GM19468 (cell line): ENCODE results near the gene TEX22.
A peak's percentile ranks its signal among the peaks of the same experiment; 100 is the strongest.
"Not testable (repeated sequence)": the region's sequence is repeated elsewhere in the genome, so short reads cannot be mapped to it uniquely, and the experiment has no call there.

Experiments
- ATAC-seq: cut with Tn5 transposase; IDR thresholded peaks from one replicate; pipeline ENCODE4 v1.9.1; 2021; ENCODE audit warnings: mild to moderate bottlenecking, moderate library complexity, moderate number of reproducible peaks; ENCODE audit not compliant: unreplicated experiment; ENCODE audit errors: extremely low read depth

Gene TEX22, protein sequence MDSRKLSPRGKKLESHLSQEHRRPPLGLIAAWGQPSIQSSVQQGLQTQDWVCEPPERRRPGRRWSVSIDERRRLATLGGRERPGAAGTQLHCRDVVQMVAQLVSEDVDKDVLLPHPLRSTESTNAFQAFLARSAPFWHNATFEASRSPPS

DNA sequence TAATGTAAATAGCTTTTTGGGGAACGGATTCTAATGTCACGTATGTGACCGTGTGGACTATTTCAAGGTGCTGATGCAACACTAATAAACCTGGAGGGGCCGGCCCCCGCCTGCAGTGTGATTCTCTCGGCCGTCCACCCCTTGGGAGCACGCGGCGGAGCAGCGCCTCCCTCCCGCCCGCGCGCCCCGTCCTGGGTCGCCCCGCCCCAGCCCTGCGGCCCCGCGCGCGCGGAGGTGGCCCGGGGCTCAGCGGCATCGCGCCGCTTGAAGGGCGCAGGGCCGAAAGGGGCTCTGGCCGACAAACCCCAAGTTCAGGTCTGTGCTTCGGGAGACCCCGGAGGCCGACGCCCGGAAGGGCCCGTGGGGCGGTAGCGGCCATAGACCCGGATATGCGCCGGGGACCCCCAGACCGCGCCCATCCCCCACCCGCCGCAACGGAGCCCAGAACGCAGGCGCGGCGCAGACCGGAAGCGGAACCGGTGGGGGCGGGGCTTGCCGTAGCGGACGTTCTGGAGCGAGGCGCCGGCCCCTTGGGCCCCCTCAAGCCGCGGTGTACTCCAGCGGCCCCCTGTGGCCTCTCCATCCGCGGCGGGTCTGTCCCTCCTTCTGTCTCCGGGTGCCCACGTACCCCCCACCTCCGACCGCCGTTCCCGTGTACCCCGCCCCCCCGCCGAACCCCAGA lies at the start of gene TEX22:
Gene TEX22 (plus strand): TSS at position 495 of the 682 bp plus-strand sequence. CDS start 803 bp downstream, outside the sequence.
- ATAC-seq, result peak; percentile 22

DNA sequence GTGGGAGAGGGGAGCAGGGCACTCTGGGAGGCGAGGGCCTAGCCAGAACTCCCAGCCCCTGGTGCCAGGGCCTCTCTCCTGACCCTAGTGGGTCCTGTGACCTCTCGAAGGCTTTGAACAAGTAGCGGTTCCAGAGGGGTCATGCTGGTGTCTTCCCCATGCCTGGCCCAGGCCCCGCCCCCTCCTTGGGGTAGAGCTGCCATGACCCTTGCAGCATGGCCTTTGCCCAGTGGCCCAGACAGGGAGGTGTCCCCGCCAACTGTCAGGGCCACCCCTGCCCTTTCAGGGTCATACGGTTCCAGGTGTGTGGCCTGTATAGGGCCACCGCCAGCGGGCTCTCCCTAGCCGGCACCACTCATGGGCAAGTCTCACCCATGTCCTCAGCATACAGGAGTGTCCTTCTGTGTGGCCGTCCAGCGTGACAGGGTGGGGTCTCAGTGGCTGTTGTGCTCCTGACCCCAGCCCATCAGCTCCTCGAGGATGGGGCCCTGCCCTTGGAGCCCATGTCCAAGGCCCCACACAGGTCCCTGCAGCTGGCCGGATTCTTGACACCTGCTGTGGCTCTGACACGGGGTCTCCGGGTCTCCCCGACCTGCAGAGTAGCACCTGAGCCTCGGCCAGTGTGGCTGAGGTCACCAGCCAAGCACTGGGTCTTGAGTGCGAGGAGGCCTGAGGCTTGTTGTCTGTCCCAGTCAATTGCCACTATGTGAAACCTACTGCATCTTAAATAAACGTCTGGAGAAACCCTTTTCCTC lies 49.2 kb upstream of the TEX22 start:
- ATAC-seq, result no peak

DNA sequence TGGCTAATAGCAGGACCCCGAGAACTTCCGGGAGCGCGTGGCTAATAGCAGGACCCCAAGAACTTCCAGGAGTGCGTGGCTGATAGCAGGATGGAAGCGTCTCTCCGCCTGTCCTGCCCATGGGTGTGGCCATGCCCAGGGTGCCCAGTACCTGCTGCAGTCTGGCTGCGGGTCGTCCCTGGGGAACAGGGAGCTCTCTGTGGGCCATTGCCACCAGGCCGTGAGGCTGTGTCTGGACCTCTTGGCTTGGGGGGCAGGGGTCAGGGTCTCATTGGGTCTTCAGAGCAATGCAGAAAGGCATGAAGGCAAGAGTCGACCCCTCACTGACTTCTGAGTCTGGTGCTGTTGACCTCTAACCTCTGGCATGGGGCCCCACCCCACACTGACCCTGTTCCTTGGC lies 48.3 kb upstream of the TEX22 start:
- ATAC-seq, result no peak

DNA sequence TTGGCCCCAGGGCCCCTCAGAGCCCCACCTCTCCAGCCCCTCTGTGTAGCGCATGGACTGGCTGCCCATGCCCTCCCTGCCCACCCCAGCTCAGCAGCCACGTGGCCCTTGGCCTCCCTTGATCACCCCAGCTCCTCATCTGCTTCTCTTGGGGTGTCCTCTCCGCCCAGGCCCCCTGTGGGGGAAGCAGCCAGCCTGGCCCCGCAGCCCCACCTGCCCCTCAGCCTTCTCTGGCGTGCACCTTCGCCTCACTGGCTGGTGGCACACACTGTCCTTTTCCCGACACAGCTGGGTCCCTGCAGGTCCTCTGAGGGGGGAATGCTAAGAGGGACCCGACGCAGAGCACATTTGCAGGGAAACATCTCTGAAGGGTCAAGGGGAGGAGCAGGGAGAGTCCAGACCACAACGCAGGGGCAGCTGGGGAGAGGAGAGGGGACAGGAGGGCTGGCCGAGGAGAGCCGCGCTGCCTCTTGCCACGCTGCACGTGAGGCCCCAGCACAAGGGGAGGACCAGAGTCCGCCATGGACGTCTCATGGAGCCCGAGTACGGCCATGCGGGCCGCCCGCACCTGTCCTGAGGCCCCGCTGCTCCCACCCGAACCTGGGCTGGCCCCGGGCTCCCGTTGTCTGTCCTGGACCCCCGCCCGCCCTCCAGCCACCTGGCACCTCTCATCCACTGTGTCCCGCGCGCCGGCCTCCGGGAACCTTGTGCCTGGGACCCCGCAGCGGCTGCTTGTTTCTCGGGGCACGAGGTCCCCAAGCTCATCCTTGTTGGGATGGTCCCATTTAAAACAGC lies 47.7 kb upstream of the TEX22 start:
- no peak for ATAC-seq

DNA sequence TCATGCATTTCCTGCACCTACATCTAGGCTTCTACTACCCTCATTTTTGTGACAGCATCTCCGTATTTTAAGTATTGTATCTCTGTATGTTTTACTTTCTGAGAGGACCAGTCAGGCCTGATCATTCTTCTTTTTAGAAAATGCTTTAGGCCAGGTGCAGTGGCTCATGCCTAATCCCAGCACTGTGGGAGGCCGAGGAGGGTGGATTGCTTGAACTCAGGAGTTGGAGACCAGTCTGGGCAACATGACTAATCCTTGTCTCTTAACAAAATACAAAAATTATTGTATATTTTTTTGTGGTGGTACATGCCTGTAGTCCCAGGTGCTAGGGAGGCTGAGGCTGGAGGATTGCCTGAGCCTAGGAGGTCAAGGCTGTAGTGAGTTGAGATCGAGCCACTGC lies 46.9 kb upstream of the TEX22 start:
- ATAC-seq, result no peak

DNA sequence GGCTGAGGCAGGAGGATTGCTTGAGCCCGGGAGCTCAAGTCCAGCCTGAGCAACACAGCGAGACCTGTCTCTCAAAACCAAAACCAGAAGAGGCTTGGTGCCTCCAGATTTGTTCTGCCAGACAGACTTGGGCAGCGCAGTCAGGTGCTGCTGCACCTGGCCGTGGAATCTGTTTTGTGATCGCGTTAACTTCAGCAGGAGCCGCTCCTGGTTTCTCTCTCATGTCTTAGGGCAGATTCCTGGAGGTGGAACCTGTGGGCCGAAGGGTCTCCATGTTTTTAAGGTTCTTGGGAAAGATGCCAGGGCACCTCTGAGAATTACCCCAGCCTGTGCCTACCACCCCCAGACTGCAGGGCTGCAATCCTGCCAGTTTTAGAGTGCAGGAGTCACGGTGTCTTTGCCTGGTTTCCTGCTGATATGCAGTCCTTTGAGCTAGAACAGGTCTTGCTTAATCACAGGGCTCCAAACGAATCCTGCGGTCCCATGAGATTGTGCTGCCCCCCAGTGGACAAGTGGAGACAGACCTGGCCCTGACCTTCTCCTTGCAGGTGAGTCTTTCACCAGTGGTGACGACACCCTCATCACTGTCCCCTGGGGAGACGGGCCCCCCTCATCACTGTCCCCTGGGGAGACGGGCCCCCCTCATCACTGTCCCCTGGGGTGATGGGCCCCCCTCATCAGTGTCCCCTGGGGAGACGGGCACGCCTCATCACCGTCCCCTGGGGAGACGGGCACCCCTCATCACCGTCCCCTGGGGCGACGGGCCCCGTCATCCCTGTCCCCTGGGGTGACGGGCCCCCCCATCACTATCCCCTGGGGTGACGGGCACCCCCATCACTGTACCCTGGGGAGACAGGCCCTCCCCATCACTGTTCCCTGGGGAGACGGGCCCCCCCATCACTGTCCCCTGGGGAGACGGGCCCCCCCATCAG lies 46.2 kb upstream of the TEX22 start:
- no peak for ATAC-seq

DNA sequence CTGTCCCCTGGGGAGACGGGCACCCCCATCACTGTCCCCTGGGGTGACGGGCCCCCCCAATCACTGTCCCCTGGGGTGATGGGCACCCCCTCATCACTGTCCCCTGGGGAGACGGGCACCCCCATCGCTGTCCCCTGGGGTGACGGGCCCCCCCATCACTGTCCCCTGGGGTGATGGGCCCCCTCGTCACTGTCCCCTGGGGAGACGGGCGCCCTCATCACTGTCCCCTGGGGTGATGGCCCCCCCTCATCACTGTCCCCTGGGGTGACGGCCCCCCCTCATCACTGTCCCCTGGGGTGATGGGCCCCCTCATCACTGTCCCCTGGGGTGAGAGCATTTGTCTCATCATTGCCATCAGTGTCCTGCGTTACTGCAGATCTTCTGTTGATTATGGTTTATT lies 45.2 kb upstream of the TEX22 start:
- ATAC-seq, result no peak

DNA sequence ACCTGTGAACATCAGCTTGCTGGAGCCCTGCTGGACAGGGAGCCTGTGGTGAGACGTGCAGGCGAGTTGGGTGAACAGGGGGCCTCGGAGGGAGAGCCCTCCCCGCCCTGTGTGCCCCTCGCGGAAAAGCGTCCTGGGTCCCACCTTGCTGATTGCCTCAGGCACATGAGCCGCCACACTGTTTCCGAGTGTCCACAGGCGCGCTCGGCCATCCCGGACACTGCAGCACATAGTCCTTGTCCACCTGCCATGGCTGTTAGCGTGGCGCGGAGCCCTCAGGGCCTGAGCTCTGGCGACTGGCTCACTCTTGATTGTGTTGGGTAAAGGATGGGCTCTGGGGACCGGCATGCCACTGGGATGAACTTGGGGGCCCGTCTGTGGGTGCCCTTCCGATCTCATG lies 43.8 kb upstream of the TEX22 start:
- ATAC-seq, result no peak

DNA sequence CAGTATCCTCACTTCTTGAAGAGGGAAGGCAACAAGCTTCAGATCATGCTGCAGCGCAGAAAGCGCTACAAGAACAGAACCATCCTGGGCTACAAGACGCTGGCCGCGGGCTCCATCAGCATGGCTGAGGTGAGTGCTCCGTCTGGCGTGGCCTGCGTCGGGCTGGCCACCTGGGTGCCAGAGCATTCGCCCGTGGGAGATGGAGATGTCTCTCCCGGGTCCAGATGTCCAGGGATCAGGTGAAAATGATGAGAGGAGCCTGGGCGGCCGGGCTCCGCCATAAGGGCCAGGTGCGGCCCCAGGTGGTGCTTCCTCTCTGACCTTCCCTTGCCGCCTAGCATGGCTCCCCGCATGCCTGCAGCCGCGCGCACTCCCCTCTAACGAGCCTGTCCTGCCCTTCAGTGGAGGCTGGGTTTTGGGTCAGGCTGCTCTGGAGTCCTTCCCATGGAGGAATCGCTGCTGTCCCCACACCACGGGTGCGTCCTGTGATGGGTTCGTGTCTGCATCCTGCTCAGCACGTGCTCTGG lies 43.2 kb upstream of the TEX22 start:
- ATAC-seq, result no peak

DNA sequence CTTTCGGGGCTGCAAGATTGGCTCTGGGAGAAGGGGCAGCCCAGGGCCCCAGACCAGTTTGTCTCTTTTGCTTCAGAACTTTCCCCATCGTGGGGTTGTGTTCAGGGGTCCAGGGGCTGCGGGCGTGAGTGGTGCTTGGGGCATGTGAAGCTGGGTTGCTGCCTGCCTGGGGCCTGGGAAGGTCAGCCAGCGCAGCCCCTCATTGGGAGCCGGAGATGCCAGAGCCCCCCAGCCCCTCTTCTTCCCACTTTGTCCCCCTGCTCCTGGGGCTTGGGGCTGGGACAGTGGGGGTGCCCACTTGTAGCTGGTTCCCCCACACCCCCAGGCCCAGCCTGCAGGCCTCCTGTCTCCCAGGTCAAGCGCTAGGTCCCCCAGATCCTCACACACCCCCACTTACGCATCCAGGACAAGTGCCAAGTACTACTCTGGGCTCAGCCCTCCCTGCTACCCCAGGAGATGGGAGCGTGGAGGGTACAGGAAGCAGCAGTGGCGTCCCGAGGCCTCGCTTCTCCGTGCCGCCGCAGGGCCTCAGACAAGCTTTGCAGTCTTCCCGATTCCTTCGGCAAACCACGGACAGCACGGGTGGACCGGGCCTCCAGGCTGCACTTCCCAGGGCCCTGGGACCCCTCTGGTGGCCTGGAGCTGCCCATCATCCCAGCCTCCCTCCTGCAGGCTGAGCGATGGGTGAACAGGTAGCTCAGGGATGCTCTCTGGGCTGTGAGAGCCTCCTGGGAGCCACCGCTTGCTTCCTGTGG lies 42.3 kb upstream of the TEX22 start:
- ATAC-seq, result no peak

DNA sequence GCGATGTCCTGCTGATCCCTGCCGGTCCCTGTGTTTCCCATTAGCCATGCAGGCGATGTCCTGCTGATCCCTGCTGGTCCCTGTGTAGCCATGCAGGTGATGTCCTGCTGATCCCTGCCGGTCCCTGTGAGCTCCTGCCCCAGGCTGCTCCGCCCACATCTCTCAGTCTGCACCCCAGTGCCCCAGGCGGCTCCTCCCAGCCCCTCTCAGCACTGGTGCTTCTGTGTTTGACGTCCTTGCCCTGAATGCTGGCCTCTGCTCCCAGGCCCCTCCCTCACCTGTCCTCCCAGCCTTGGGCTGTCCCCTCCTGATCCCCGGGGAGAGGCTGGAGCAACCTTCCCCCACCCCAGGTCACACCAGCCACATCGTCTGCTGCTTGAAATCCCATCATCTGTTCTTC lies 41.4 kb upstream of the TEX22 start:
- ATAC-seq, result no peak

DNA sequence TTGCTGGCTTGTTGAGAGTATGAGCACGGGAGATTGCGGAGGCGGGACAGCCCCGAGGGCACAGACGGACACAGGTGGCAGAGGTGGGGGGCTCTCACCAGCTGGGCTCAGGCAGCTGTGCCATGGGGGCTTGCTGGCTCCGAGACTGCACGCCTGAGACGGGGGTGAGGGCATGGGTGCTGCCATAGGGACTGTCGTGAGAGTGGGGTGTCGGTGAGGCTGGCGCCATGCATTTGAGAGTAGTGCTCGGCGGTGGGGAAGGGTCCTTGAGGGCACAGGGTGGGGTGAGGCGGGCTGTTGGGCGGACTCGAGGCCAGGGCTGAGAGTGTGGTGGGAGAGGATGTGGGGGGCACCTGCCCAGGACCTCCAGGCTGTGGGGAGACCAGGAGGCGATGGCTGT lies 40.7 kb upstream of the TEX22 start:
- no peak for ATAC-seq

DNA sequence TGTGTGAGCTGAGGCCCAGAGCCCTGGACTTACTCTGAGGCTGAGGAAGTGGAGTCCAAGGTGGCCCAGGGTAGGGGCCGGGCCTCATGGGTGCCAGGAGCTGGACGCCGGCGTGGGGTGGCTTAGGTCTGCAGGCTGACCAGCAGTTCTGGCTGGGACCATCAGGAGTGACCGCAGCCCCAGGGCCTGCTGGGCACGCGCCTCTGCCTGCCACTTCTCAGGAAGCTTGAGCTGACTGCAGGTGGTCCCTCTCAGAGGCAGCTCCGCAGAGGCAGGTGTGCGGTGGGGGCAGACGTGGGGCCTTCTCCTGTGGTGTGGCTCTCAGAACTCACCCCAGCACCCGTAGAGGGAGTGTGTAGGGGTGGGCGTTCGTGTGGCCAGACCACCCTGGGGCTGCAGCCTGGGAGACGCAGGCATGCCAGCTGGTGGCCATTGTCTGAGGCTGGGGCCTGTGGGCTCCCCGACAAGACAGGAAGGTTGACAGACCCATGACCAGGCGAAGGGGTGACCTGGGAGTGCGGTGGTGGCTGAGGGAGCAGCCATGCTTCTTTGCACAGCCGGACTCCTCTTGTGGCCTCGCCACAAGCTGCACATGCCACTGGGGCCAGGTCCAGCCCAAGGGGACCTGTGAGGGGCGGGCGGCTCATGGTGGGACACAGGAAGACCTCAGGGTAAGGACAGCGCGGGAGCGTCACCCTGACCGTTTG lies 40.0 kb upstream of the TEX22 start:
- ATAC-seq, result no peak

DNA sequence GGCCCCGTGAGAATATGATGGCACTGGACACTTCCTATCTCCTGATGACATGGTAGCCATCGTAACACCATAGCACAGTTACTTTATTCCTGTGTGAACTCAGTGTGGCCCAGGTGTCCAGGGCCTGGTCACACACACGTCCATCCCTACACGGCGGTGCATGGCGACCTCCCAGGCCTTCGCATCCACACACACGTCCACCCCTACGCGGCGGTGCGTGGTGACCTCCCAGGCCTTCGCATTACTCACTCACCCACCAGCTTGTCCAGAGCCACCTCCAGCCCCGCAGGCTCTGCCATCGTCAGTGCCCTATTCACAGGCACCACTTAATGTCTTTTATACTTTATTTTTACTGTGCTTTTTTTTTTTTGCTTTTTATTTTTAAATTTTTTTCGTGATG lies 39.4 kb upstream of the TEX22 start:
- ATAC-seq, result no peak

DNA sequence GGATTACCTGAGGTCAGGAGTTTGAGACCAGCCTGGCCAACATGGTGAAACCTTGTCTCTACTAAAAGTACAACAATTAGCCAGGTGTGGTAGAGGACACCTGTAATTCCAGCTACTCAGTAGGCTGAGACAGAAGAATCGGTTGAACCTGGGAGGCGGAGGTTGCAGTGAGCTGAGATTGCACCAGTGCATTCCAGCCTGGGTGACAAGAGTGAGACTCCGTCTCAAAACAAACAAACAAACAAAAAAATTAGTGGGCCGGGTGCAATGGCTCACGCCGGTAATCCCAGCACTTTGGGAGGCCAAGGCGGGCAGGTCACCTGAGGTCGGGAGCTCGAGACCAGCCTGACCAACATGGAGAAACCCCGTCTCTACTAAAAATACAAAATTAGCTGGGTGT lies 36.9 kb upstream of the TEX22 start:
- not testable (repeated sequence) for ATAC-seq

DNA sequence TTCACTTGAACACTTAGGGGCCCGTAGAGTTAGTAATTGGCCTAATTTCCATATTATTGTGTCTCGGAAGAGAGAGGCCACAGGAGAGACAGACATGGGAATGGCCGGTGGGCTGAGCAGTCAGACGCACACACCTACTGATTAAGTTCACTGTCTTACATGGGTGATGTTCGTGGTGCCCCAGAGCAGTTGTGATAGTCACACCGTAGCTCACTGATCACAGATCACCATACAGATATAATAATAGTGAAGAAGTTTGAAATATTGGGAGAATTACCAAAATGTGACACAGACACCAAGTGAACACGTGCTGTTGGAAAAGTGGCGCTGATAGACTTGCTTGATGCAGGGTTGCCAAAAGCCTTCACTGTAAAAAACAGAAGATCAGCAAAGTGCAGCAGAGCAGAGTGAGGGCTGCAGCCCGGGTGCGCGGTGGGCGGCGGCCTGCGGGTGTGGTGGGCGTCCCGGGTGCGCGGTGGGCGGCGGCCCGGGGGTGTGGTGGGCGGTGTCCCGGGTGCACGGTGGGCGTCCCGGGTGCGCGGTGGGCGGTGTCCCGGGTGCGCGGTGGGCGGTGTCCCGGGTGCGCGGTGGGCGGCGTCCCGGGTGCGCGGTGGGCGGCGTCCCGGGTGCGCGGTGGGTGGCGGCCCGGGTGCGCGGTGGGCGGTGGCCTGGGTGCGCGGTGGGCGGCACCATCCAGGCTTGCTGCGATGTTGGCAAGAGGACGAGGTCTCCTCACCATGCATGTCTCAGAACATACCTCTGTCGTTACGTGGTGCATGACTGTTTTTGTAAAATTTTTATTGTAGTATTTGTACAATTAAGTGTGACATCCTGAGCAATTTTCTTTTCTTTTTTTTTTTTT lies 34.3 kb upstream of the TEX22 start:
- ATAC-seq, result no peak

DNA sequence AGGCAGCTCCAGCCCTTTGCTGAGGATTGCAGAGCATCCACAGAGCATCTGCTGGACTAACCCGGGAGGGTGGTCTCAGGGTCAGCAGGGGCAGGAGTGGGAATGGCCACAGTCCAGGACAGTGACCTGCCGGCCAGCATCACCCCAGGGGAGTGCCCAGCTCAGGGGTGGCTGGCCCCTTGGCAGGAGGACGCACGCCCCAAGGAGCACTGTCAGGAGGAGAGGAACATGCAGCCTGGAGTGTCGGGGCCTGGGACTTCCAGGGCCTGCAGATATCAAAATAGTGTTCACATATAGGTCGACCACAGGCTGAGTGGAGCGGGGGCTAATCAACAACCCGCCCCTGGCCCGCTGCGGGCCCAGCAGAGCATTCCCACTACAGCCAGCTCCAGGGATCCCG lies 33.2 kb upstream of the TEX22 start:
- ATAC-seq, result no peak
